ENCODE results near the gene HSH2D. TPM values are rescaled to one million over a fixed set of nuclear protein-coding genes. Genes with fewer than 3 reads are reported as not detected.

The HSH2D gene
- total and polyA plus RNA-seq, 9 of the 15 experiments (the other 6 are each of a cell fraction or from before 2014, with no cell fraction given) = 0.03 to 1.1 (median 0.35) TPM; not detected in 1

- TF ChIP-seq RREB1 (CRISPR knock-in tag; IDR thresholded peaks at IDR 0.05) (no peak), MXD1 (CRISPR knock-in tag; IDR thresholded peaks at IDR 0.05; ENCODE audit: borderline replicate concordance, poor library complexity, severe bottlenecking) (no peak), SP1 (CRISPR knock-in tag; IDR thresholded peaks at IDR 0.05) (no peak), ZNF316 (IDR thresholded peaks at IDR 0.05) (no peak), MLLT1 (IDR thresholded peaks at IDR 0.05) (no peak), NR1H2 (CRISPR knock-in tag; IDR thresholded peaks at IDR 0.05) (no peak), DIDO1 (tag; IDR thresholded peaks at IDR 0.05; ENCODE audit: low read depth) (no peak), ZBTB43 (CRISPR knock-in tag; IDR thresholded peaks at IDR 0.05) (no peak), ZNF408 (CRISPR knock-in tag; IDR thresholded peaks at IDR 0.05; ENCODE audit: low read depth) (no peak), ELK3 (CRISPR knock-in tag; IDR thresholded peaks at IDR 0.05) (no peak), ZNF445 (CRISPR knock-in tag; IDR thresholded peaks at IDR 0.05; ENCODE audit: low read depth) (no peak), PKNOX1 (IDR thresholded peaks at IDR 0.05) (peak; percentile 91), MAFK (IDR thresholded peaks at IDR 0.05; ENCODE audit: low read length) (no peak), XRCC5 (IDR thresholded peaks at IDR 0.05; ENCODE audit: low read depth, low read length) (no peak), FIP1L1 (IDR thresholded peaks at IDR 0.05; ENCODE audit: low read depth, low read length, poor library complexity, severe bottlenecking) (no peak)
Observed at GRCh38 chr19:16197188-16197621, 53.7 kb downstream of the HSH2D start (continued).

All from K562 (cell line).